PFSK-1 (cell line): ENCODE measurements around the gene OTOP3.

ENCODE experiments used
- FOXP2 ChIP-seq: optimal IDR thresholded peaks from 2 replicates; pipeline ENCODE3; 2011; ENCODE audit warnings: borderline replicate concordance, control low read depth, inconsistent platforms; ENCODE audit not compliant: insufficient read depth; ENCODE audit errors: extremely low read length, extremely low read depth
- POLR2AphosphoS5 ChIP-seq: IDR thresholded peaks from 2 replicates; pipeline ENCODE4 v1.6.1; 2012; ENCODE audit warnings: low read depth, mild to moderate bottlenecking, control low read depth, low read length, moderate library complexity
- SIN3A ChIP-seq: IDR thresholded peaks from 2 replicates; pipeline ENCODE4 v1.6.1; 2012; ENCODE audit warnings: mild to moderate bottlenecking, low read length, moderate library complexity, borderline replicate concordance; ENCODE audit not compliant: insufficient read depth
- TAF1 ChIP-seq: IDR thresholded peaks from 2 replicates; pipeline ENCODE4 v1.6.1; 2012; ENCODE audit warnings: low read length, control low read depth, borderline replicate concordance; ENCODE audit not compliant: insufficient read depth
- TF ChIP-seq, protein P1 (sequence below), 2 experiments: IDR thresholded peaks; 2 replicates each; pipeline versions ENCODE4 v1.6.1 to v1.8.0; 2011 to 2012; ENCODE audit warnings: low read depth in 2 of 2, low read length in 2 of 2, control low read depth in 1 of 2, inconsistent platforms in 1 of 2, mild to moderate bottlenecking in 1 of 2, moderate library complexity in 1 of 2; ENCODE audit not compliant: insufficient read depth in 1 of 2

OTOP3 gene

GRCh38 chr17:74916851-74917199, 18.9 kb upstream of the OTOP3 start:
- TF ChIP-seq TAF1 (no peak), POLR2AphosphoS5 (no peak), FOXP2 (no peak), SIN3A (no peak)
- TF ChIP-seq, protein P1, sequence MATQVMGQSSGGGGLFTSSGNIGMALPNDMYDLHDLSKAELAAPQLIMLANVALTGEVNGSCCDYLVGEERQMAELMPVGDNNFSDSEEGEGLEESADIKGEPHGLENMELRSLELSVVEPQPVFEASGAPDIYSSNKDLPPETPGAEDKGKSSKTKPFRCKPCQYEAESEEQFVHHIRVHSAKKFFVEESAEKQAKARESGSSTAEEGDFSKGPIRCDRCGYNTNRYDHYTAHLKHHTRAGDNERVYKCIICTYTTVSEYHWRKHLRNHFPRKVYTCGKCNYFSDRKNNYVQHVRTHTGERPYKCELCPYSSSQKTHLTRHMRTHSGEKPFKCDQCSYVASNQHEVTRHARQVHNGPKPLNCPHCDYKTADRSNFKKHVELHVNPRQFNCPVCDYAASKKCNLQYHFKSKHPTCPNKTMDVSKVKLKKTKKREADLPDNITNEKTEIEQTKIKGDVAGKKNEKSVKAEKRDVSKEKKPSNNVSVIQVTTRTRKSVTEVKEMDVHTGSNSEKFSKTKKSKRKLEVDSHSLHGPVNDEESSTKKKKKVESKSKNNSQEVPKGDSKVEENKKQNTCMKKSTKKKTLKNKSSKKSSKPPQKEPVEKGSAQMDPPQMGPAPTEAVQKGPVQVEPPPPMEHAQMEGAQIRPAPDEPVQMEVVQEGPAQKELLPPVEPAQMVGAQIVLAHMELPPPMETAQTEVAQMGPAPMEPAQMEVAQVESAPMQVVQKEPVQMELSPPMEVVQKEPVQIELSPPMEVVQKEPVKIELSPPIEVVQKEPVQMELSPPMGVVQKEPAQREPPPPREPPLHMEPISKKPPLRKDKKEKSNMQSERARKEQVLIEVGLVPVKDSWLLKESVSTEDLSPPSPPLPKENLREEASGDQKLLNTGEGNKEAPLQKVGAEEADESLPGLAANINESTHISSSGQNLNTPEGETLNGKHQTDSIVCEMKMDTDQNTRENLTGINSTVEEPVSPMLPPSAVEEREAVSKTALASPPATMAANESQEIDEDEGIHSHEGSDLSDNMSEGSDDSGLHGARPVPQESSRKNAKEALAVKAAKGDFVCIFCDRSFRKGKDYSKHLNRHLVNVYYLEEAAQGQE (IDR thresholded peaks at IDR 0.05; ENCODE audit: insufficient read depth in 1 of 2, low read depth in 2 of 2, low read length in 2 of 2), result no peak

- TF ChIP-seq FOXP2 (no peak), POLR2AphosphoS5 (no peak), TAF1 (no peak)
- TF ChIP-seq, protein P1 (IDR thresholded peaks at IDR 0.05; ENCODE audit: insufficient read depth in 1 of 2, low read depth in 2 of 2, low read length in 2 of 2), result no peak
These were observed 18.3 kb upstream of the OTOP3 start for GRCh38 chr17:74917430-74917829.

DNA sequence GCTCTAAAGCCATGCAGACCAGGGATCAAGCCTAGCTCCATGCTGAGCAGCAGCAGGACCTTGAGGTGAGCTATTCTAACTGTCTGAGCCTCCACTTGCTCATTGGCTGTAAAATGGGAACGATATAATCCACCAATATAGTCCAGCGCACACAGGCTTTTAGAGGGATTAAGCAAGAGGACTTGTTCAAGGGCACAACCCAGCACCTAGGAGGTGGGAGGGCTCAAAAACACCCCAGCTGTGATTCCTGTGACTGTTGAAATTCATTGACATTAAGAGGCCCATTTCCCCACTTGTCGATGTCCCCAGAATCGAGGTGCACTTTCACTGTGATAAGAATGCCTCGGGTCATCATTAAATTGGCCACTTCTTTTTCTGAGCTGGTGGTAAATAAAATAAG, 16.8 kb upstream of the OTOP3 start:
- no peak for TF ChIP-seq FOXP2
- no peak for TF ChIP-seq POLR2AphosphoS5
- TF ChIP-seq, protein P1 (IDR thresholded peaks at IDR 0.05; ENCODE audit: insufficient read depth in 1 of 2, low read depth in 2 of 2, low read length in 2 of 2), result no peak
- no peak for TF ChIP-seq SIN3A
- no peak for TF ChIP-seq TAF1

DNA sequence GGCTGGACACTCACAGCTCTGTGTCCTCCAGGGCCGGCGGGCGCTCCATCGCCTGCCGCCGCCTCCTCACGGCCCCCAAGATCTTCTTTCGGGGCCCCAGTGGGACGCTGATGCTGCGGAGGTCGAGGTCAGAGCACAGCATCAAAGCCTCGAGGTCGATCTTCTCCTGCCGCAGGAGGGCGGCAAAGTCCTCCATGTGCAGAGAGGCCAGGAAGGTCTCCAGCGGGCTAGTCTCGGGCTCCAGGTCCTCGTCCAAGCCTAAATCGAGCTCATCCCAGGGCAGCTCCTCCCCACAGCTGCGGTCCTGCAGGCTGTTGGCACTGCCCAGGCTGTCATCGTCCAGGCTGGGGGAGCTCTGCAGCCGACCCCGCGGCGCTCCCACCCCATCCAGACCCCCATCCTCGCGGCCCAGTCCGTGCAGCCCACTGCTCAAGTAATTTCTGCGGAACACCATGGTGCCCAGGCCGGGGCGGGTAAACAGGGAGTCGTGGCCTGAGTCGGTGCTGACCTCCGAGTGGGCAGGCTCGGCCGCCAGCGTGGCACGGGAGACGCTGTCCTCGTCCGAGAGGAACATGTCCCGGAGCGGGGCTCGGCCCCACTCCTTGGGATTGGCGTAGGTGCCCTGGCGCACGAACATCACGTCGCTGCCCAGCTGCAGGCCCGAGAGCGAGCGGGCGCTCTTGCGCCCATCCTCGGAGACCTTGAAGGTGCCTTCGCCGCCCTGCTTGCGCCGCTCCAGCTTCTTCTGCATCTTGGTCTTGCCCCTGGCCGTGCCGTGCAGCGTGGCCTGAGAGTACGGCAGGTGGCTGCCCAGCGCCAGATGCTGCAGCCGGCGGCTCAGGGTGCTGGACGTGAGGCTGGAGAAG, 16.0 kb upstream of the OTOP3 start:
- TF ChIP-seq POLR2AphosphoS5 (no peak), FOXP2 (no peak), TAF1 (no peak), SIN3A (no peak)
- TF ChIP-seq, protein P1 (IDR thresholded peaks at IDR 0.05; ENCODE audit: insufficient read depth in 1 of 2, low read depth in 2 of 2, low read length in 2 of 2), result no peak

GRCh38 chr17:74920306-74920620, 15.4 kb upstream of the OTOP3 start:
- TF ChIP-seq TAF1, result no peak
- TF ChIP-seq POLR2AphosphoS5, result no peak
- TF ChIP-seq SIN3A, result no peak
- no peak for TF ChIP-seq FOXP2
- TF ChIP-seq, protein P1 (IDR thresholded peaks at IDR 0.05; ENCODE audit: insufficient read depth in 1 of 2, low read depth in 2 of 2, low read length in 2 of 2), result no peak
